HG03095 (cell line): ENCODE data around the gene ARHGAP33.

Experiments used
- ATAC-seq: cut with Tn5 transposase; IDR thresholded peaks from one replicate; pipeline ENCODE4 v1.9.1; 2021; ENCODE audit warnings: moderate library complexity; ENCODE audit not compliant: unreplicated experiment

Gene ARHGAP33

DNA sequence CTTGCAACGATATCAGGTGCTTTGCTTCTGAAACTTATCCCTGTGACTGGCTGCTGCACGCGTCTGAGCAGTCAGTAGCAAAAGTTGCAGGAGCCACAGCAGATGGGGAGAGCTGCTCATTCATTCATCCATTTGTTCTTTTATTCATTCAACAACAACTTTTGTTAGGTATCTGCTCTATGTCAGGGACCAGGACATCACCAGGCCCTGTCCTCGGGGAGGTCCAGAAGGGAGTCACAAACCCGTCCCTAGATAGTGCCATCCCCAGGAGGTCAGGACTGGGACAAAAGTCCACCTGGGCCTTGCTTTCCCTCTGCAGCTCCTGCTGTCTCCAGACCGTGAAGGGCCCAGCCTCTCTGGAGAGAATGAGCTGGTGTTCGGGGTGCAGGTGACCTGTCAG, 2.6 kb downstream of the ARHGAP33 start:
- ATAC-seq, result no peak

DNA sequence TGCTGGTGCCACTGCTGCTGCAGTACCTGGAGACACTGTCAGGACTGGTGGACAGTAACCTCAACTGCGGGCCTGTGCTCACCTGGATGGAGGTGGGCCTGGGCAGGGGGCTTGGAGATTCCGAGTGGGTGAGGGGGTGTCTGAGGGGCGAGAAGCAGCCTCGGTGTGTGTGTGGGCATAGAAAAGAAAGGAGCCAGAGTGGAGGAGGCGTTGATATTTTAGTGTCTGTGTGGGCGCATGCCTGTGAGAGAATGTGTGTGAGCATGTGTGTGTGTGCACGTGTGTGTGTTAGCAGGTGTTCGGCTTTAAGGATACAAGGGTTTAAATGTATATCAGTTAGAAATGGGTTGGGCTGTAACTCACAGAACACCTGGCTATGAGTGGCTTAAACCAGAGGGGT, 3.7 kb downstream of the ARHGAP33 start:
- no peak for ATAC-seq

DNA sequence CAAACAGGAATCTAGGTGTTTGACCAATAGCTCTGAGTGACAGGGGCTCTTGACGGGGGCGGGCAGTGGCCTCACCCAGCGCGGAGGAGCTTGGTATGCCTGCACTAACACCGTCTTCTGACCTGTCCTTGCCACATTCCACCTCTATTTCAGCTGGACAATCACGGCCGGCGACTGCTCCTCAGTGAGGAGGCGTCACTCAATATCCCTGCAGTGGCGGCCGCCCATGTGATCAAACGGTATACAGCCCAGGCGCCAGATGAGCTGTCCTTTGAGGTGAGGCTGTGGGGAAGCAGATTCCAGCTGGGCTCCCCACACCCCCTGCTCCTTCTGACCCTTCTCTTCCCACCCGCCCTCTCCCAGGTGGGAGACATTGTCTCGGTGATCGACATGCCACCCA, 4.7 kb downstream of the ARHGAP33 start:
- no peak for ATAC-seq

DNA sequence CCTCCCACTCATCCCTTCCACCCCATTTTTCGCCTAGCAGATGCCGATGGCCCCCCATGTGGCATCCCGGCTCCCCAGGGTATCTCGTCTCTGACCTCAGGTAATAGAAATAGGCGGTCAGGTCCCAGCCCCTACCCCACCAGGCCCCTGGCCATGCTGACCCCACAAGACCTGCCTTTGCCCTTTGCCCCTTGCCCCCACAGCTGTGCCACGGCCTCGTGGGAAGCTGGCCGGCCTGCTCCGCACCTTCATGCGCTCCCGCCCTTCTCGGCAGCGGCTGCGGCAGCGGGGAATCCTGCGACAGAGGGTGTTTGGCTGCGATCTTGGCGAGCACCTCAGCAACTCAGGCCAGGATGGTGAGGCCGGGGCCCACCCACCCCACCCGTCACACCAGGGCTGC, 5.4 kb downstream of the ARHGAP33 start:
- no peak for ATAC-seq

DNA sequence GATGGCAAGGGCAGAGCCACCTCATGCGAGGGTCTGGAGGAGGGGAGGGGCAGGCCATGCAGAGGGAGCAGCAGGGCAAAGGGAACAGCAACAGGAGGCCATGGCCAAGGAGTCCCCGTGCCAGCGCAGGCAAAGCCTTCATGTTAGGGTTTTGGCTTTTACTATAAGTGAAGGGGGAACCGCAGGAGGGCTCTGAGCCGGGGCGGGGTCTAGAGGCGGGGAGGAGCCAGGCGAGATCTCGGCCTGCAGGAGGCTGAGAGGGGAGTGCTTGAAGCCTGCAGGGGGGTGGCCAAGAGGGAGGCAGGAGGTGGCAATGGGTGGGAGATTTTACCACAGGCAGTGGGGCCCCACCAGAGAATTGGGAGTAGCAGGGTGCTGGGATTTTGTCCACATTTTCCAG, 6.3 kb downstream of the ARHGAP33 start:
- ATAC-seq, result no peak

DNA sequence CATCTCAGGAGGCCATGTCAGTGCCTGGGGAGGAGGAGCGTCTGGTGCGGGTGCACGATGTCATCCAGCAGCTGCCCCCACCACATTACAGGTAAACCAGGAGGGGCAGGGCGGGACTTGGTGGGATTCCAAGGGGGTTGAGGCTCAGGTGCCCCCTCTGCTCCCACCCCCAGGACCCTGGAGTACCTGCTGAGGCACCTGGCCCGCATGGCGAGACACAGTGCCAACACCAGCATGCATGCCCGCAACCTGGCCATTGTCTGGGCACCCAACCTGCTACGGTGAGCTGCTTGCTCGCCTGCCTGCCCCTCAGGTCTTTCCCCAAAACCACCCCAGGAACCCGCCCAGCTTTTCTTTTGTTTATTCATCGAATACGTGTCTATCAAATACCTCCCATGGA, 7.2 kb downstream of the ARHGAP33 start:
- no peak for ATAC-seq

DNA sequence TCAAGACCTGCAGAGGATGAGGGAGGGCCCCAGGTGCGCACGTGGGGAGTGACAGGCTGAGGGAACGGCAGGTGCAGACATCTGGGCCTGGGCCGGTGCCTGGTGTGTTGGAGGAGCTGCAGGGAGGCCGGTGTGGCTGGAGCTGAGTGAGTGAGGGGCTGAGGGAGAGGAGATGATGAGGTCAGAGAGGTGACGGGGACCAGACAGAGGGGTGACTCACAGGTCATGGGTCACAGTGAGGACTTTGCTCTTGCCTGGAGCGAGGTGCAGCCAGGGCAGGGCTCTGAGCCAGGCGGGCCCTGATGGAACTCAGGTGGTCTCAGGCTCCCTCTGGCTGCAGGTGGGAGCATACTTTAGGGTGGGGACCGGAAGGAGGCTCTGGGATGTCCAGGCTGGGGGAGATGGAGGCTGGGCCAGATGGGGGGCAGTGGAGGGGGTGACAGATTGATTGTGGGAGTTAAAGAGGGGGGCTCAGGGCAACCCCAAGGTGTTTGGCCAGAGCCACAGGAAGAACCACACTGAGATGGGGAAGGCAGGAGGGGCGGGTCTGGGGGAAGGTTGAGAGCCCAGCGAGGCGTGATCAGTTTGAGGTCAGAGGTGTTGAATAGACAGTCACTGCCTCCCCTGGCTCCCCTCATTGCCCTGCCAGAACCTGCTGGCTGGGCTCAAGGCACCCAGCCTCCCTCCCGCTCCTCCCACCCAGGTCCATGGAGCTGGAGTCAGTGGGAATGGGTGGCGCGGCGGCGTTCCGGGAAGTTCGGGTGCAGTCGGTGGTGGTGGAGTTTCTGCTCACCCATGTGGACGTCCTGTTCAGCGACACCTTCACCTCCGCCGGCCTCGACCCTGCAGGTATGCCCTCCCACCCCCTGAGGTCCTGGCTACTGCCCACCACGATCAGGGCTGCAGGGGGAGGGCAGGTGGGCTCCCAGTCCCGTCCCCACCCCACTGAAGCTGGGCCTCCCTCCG, 8.4 kb downstream of the ARHGAP33 start:
- no peak for ATAC-seq

DNA sequence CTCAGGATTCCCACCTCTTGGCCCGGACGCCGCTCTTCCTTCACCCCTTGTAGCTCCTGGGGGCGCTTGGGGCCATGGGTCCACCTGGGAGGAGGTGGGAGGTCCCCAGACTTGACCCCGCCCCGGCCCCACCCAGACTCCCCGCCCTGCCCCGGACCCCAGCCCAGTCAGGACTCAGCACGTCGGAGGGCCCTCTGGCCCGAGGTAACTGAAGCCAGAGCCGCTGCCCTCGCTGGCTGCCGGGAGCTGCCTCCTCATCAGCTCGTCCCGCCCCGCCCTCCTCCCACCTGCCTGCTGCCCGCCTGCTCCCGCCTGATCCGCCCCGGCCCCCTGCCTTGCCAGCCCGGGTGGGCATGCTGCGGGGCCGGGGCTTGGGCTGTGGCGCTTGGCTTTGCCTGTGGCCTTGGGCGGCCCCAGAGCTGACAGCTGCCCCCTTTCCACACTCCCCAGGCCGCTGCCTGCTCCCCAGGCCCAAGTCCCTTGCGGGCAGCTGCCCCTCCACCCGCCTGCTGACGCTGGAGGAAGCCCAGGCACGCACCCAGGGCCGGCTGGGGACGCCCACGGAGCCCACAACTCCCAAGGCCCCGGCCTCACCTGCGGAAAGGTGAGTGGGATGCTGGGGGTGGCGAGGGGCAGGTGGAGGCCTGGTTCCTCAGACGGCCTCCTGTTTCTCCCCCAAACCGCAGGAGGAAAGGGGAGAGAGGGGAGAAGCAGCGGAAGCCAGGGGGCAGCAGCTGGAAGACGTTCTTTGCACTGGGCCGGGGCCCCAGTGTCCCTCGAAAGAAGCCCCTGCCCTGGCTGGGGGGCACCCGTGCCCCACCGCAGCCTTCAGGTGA, 9.4 kb downstream of the ARHGAP33 start:
- ATAC-seq, result no peak

DNA sequence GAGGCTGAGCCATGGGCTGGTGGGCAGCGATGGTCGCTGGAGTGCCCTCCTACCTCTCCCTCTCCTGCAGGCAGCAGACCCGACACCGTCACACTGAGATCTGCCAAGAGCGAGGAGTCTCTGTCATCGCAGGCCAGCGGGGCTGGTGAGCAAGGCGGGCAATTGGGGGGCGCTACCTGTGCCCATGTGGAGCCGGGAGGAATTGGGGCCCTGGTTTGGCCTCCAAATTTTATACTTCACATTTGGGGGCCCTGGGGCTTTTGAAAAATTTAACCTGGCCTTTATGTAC, 9.9 kb downstream of the ARHGAP33 start:
- no peak for ATAC-seq

DNA sequence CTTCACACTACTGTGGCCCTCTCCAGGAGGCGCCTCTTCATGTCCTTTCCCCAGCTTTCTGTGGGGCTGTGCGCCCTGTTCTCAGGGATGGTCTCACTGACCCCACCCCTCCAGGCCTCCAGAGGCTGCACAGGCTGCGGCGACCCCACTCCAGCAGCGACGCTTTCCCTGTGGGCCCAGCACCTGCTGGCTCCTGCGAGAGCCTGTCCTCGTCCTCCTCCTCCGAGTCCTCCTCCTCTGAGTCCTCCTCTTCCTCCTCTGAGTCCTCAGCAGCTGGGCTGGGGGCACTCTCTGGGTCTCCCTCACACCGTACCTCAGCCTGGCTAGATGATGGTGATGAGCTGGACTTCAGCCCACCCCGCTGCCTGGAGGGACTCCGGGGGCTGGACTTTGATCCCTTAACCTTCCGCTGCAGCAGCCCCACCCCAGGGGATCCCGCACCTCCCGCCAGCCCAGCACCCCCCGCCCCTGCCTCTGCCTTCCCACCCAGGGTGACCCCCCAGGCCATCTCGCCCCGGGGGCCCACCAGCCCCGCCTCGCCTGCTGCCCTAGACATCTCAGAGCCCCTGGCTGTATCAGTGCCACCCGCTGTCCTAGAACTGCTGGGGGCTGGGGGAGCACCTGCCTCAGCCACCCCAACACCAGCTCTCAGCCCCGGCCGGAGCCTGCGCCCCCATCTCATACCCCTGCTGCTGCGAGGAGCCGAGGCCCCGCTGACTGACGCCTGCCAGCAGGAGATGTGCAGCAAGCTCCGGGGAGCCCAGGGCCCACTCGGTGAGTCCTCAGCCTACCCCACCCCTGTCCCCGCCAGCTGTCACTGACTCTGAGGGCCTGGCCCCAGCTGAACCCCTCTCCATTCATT, 11.2 kb downstream of the ARHGAP33 start:
- no peak for ATAC-seq

DNA sequence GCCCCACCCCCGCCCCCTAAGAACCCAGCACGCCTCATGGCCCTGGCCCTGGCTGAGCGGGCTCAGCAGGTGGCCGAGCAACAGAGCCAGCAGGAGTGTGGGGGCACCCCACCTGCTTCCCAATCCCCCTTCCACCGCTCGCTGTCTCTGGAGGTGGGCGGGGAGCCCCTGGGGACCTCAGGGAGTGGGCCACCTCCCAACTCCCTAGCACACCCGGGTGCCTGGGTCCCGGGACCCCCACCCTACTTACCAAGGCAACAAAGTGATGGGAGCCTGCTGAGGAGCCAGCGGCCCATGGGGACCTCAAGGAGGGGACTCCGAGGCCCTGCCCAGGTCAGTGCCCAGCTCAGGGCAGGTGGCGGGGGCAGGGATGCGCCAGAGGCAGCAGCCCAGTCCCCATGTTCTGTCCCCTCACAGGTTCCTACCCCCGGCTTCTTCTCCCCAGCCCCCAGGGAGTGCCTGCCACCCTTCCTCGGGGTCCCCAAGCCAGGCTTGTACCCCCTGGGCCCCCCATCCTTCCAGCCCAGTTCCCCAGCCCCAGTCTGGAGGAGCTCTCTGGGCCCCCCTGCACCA, 11.9 kb downstream of the ARHGAP33 start:
- no peak for ATAC-seq

DNA sequence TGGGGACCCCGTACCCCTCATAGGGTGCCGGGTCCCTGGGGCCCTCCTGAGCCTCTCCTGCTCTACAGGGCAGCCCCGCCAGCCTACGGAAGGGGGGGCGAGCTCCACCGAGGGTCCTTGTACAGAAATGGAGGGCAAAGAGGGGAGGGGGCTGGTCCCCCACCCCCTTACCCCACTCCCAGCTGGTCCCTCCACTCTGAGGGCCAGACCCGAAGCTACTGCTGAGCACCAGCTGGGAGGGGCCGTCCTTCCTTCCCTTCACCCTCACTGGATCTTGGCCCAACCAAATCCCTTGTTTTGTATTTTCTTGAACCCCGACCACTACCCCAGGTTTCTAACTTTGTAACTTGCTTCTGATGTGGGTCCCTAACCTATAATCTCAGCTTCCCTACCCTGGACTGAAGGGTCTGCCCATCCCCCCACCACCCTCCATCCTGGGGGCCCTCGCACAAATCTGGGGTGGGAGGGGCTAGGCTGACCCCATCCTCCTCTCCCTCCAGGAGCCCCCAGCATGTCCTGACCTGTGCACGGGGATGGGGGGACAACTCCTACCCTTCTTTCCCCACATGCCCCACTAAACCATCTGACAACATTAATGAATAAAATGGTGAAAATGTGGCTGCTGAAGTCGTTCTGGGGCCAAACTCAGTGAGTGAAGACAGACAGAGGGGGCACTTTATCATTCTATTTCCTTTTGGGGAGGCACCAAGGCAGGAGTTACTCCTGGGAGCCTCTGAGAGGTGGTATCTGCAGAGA, 13.0 kb downstream of the ARHGAP33 start:
- ATAC-seq, result no peak

DNA sequence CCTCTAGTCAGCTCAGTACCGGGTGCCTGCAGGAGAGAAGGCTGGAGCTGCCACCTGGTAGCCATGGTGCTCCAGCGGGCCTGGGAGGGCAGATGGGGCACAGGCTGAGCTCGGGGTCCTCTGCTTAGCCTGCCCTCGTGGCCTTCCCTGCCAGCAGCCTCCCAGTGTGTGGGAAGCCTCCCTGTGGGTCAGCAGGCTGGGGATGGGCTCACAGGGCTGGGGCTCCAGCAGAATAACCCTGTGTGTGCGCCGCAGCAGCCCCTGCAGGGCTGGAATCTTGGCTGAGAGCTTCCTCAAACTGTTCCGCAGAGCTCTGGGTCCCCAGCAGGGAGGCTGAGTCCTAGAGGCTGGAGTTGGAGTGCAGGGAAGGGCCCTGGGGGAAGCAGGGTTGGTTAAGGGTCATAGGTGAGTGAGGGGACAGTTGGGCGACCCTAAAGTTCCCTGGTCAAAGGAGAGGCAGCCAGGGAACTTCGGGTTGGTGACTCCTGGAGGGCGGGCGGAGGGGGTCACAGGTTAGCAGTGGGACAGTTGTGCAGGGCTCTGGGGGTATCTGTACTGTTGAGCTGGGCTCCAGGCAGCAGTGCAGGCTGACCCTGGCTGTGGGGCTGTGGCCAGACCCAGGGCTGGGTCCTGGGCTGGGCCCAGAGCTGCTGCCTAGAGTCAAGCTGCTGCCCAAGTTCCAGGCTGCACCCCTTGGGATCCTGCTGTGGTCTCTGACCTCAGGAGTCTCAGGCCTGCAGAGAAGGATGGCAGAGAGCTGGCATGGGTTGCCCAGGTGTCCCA, 14.0 kb downstream of the ARHGAP33 start:
- no peak for ATAC-seq

DNA sequence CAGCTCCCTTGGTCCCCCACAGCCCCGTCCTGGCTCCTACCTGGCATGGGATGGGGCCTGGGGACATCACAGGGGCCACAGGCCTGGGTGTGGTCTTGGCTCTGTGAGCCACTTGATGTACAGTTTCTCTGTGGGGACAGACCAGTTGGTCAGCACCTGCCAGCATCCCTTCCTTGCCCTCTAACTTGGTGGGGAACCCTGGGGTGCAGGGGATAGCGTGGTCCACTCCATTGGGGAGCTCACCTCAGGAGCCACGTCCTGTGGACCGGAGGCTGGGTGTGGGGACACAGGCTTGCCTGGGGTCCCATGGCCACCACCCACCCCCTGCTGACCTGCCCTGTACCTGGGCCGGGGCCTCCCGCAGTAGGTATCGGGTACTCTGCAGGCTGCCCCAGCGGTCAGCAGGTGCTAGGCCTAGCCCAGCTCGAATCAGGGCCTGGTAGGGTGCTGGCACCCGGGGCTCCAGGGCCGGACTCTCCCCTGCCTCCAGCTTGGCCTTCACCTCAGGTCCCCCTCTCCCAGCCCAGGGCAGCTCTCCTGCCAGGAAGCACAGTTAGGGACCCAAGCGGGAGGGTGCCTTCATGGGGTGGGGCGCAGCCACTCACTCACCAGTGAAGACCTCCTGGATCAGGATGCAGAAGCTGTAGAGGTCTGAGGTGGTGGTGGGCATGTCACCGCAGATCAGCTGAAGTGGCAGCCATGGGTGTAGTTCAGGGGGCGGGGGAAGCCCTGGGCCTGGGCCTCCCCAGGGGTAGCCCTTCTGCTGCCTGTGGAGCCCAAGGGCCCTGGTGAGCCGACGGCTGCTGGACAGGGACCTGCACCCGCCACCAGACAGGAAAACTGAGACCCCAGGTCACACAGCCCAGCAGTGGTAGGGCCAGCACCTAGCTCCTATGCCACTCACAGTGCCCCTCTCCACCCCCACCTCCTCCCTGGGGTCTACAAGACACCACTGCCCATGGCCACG, 14.9 kb downstream of the ARHGAP33 start:
- ATAC-seq, result no peak

DNA sequence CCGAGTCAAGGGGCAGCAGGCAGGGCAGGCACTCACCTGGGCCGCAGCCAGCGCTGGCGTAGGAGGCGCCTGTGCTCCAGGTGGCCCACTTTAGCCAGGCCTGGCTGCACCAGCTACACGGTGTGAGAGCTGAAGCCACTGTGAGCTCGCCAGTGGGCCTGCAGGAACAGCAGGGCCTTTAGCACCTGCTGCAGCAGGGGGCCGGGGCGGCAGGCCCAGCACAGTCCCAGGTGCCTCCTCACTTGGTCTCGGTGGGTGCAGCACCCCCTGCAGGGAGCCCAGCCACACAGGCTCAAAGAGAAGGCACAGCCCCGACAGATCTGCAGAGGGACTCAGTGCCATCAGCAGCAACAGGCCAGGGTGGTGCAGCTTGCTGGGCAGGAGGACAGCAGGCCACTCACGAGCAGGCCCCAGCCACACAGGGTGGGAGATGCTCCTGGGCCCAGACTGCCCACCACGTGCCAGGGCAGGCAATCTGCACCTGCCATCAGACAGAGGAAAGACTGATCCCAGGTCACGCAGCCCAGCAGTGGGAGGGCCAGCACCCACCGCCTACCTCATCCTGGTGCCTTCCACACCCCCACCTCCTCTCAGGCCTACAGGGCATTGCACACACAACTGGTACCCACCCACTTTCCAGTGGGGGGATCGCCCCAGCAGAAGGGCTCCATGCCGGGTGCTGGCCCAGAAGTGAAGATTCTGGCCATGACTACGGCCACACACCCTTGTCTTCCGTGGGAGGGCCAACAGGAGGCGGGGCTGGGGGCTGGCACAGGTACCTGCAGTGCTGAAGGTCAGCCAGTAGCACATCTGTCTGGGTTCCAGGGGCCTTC, 15.8 kb downstream of the ARHGAP33 start:
- no peak for ATAC-seq

DNA sequence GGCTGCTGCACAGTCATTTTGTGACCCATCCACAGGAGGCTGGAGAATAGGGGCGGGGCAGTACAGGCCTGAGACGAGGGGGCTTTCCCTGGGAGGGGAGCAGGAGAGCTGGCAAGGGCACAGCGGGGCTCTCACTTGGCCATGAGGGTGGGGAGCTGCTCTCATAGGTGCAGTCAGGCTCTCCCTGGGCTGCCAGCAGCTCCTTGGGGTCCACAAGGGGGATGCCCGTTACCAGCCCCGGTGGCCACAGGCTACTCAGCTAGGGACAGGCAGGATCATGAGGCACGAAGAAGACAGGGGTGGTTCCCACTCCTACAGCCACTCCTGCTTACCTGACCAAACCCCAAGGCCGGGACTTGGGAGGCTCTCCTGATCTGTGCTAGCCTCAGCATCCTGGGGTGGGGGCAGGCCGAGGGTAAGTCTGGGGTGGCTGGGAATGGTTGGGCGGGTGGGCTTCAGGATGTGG, 16.5 kb downstream of the ARHGAP33 start:
- ATAC-seq, result no peak

DNA sequence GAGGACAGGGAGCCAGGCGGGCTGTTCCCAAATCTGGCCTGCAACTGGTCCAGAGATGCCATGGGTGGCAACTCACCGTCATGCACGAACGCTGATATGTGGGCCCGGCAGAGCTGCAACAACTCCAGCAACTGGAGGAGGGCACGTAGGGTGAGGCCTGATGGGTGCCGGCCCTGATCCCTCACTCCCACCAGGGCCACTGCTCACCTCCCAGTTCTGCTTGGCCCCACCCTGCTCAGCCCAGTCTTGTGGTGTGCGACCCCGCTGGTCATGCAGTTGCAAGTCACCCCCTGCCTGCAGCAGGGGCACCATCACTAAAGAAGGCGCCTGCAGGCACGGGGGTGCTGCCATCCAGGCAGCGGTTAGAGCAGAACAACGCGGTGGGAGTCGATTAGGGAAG, 16.9 kb downstream of the ARHGAP33 start:
- ATAC-seq, result no peak
